Central memory CD8-positive, alpha-beta T cell (primary cell): Measurements from ENCODE around the gene ANKFN1.

Experiments used
- ATAC-seq: fragments of 150-1000 bp; cut with Tn5 transposase; replicated peaks from 2 replicates; pipeline ENCODE4 v1.10.0; 2022; ENCODE audit warnings: mild to moderate bottlenecking, moderate FRiP score, moderate number of reproducible peaks; ENCODE audit not compliant: poor library complexity, severe bottlenecking; ENCODE audit errors: extremely low read depth
- DNase-seq, 2 donors: peaks; one replicate each; pipeline ENCODE4 v3.0.0; 2021; ENCODE audit warnings: low spot score in 2 of 2
- H3K27ac Mint-ChIP-seq: one replicate; pipeline ENCODE4 v1.8.0; 2022; ENCODE audit warnings: low read depth, mild to moderate bottlenecking, moderate library complexity, mixed read lengths
- H3K27me3 Mint-ChIP-seq: one replicate; pipeline ENCODE4 v1.8.0; 2022; ENCODE audit warnings: mixed read lengths
- H3K36me3 Mint-ChIP-seq: one replicate; pipeline ENCODE4 v1.8.0; 2022; ENCODE audit warnings: mild to moderate bottlenecking, moderate library complexity, mixed read lengths; ENCODE audit not compliant: insufficient read depth
- H3K4me1 Mint-ChIP-seq: one replicate; pipeline ENCODE4 v1.8.0; 2022; ENCODE audit warnings: mixed read lengths
- H3K4me3 Mint-ChIP-seq: one replicate; pipeline ENCODE4 v1.8.0; 2022; ENCODE audit warnings: mild to moderate bottlenecking, moderate library complexity, mixed read lengths
- H3K9me3 Mint-ChIP-seq: one replicate; pipeline ENCODE4 v1.8.0; 2022; ENCODE audit warnings: mixed read lengths

The ANKFN1 gene

GRCh38 chr17:56125830-56126819, 27.1 kb upstream of the ANKFN1 start:
- no peak for DNase-seq
- H3K4me3 Mint-ChIP-seq, result no peak overlapping the region

GRCh38 chr17:56130026-56130425, 23.2 kb upstream of the ANKFN1 start:
- DNase-seq (no peak), ATAC-seq (no peak)
- H3K27me3 Mint-ChIP-seq, result no peaks in the 10 kb centered on the region
- H3K36me3 Mint-ChIP-seq, result no peaks in the 10 kb centered on the region
- no peaks in the 10 kb centered on the region for H3K4me1 Mint-ChIP-seq
- H3K4me3 Mint-ChIP-seq, result no peak overlapping the region
- no peaks in the 10 kb centered on the region for H3K9me3 Mint-ChIP-seq
- no peak overlapping the region for H3K27ac Mint-ChIP-seq

More at GRCh38 chr17:56125830-56126819, 27.1 kb upstream of the ANKFN1 start:
- Mint-ChIP-seq H3K27me3 (no peaks in the 10 kb centered on the region), H3K9me3 (no peaks in the 10 kb centered on the region), H3K27ac (no peak overlapping the region), H3K36me3 (peaks cover 1% of the 10 kb centered on the region), H3K4me1 (no peaks in the 10 kb centered on the region)
- ATAC-seq, result no peak

GRCh38 chr17:56130631-56131030, 22.6 kb upstream of the ANKFN1 start:
- no peak for DNase-seq
- Mint-ChIP-seq H3K36me3 (no peaks in the 10 kb centered on the region), H3K27me3 (peaks cover 4% of the 10 kb centered on the region), H3K9me3 (no peaks in the 10 kb centered on the region), H3K4me3 (no peak overlapping the region), H3K27ac (no peak overlapping the region), H3K4me1 (no peaks in the 10 kb centered on the region)
- ATAC-seq, result no peak

- H3K4me3 Mint-ChIP-seq, result no peak overlapping the region
- ATAC-seq (no peak), DNase-seq (no peak)
- peaks cover 11% of the 10 kb centered on the region for H3K27me3 Mint-ChIP-seq
- no peaks in the 10 kb centered on the region for H3K4me1 Mint-ChIP-seq
- H3K9me3 Mint-ChIP-seq, result no peaks in the 10 kb centered on the region
- no peaks in the 10 kb centered on the region for H3K36me3 Mint-ChIP-seq
- no peak overlapping the region for H3K27ac Mint-ChIP-seq
Observed at GRCh38 chr17:56131431-56131830, 21.8 kb upstream of the ANKFN1 start.

- Mint-ChIP-seq H3K27ac (no peak overlapping the region), H3K9me3 (no peaks in the 10 kb centered on the region), H3K4me1 (no peaks in the 10 kb centered on the region), H3K27me3 (peaks cover 11% of the 10 kb centered on the region), H3K4me3 (no peak overlapping the region), H3K36me3 (no peaks in the 10 kb centered on the region)
- DNase-seq (no peak), ATAC-seq (no peak)
Observed at GRCh38 chr17:56136301-56136700, 17.0 kb upstream of the ANKFN1 start.

GRCh38 chr17:56141046-56141839, 12.0 kb upstream of the ANKFN1 start:
- Mint-ChIP-seq H3K4me1 (no peaks in the 10 kb centered on the region), H3K9me3 (no peaks in the 10 kb centered on the region), H3K27me3 (peaks cover under 1% of the 10 kb centered on the region), H3K36me3 (no peaks in the 10 kb centered on the region), H3K27ac (no peak overlapping the region), H3K4me3 (no peak overlapping the region)
- DNase-seq (no peak), ATAC-seq (no peak)

GRCh38 chr17:56142325-56142724, 10.9 kb upstream of the ANKFN1 start:
- Mint-ChIP-seq H3K36me3 (peaks cover 1% of the 10 kb centered on the region), H3K4me1 (no peaks in the 10 kb centered on the region), H3K27me3 (no peaks in the 10 kb centered on the region), H3K27ac (no peak overlapping the region), H3K4me3 (no peak overlapping the region), H3K9me3 (no peaks in the 10 kb centered on the region)
- DNase-seq, result no peak
- no peak for ATAC-seq

- no peak overlapping the region for H3K27ac Mint-ChIP-seq
- DNase-seq (no peak), ATAC-seq (no peak)
- H3K9me3 Mint-ChIP-seq, result no peaks in the 10 kb centered on the region
- H3K36me3 Mint-ChIP-seq, result peaks cover 1% of the 10 kb centered on the region
- H3K4me1 Mint-ChIP-seq, result no peaks in the 10 kb centered on the region
- H3K4me3 Mint-ChIP-seq, result no peak overlapping the region
- H3K27me3 Mint-ChIP-seq, result no peaks in the 10 kb centered on the region
Observed at GRCh38 chr17:56142781-56143180, 10.5 kb upstream of the ANKFN1 start.

GRCh38 chr17:56144223-56144622, 9.1 kb upstream of the ANKFN1 start:
- Mint-ChIP-seq H3K9me3 (no peaks in the 10 kb centered on the region), H3K27ac (no peak overlapping the region), H3K4me1 (no peaks in the 10 kb centered on the region), H3K4me3 (no peak overlapping the region), H3K36me3 (peaks cover 1% of the 10 kb centered on the region), H3K27me3 (no peaks in the 10 kb centered on the region)
- ATAC-seq (no peak), DNase-seq (no peak)

GRCh38 chr17:56146534-56146933, 6.7 kb upstream of the ANKFN1 start:
- Mint-ChIP-seq H3K27ac (no peak overlapping the region), H3K27me3 (no peaks in the 10 kb centered on the region), H3K4me3 (no peak overlapping the region), H3K4me1 (no peaks in the 10 kb centered on the region), H3K36me3 (peaks cover 1% of the 10 kb centered on the region), H3K9me3 (no peaks in the 10 kb centered on the region)
- ATAC-seq (no peak), DNase-seq (no peak)

GRCh38 chr17:56148333-56148732, 4.9 kb upstream of the ANKFN1 start:
- Mint-ChIP-seq H3K27me3 (no peaks in the 10 kb centered on the region), H3K36me3 (peaks cover 1% of the 10 kb centered on the region), H3K27ac (no peak overlapping the region), H3K9me3 (no peaks in the 10 kb centered on the region), H3K4me1 (no peaks in the 10 kb centered on the region), H3K4me3 (no peak overlapping the region)
- DNase-seq (no peak), ATAC-seq (no peak)

GRCh38 chr17:56149266-56150036, 3.8 kb upstream of the ANKFN1 start:
- Mint-ChIP-seq H3K27me3 (no peaks in the 10 kb centered on the region), H3K36me3 (peaks cover 1% of the 10 kb centered on the region), H3K4me1 (no peaks in the 10 kb centered on the region), H3K9me3 (no peaks in the 10 kb centered on the region), H3K27ac (no peak overlapping the region), H3K4me3 (no peak overlapping the region)
- ATAC-seq, result no peak
- no peak for DNase-seq
